SK-N-SH (cell line): ENCODE results near the gene OPCML. TPM values are rescaled to one million over a fixed set of nuclear protein-coding genes. Genes with fewer than 3 reads are reported as not detected.

Source experiments
- CTCF ChIA-PET: fragments of 300-600, 350-600 bp; formaldehyde crosslinking; extraction: SDS; loops from one replicate; lab custom pipeline; 2021; lab: Yijun Ruan, JAX
- POLR2A ChIA-PET: fragments of 350-600 bp; sonication (Branson Sonifier 250); formaldehyde crosslinking; extraction: SDS; loops from one replicate; lab custom pipeline; 2020; ENCODE audit warnings: antibody characterized with exemption, inconsistent platforms; lab: Yijun Ruan, JAX
- DNase-seq: peaks from one replicate; pipeline ENCODE4 v3.0.0; 2012
- H2AFZ ChIP-seq: fragments of 200-600 bp; sonication (generic); 2 replicates; pipeline ENCODE4 v1.8.1; 2016; ENCODE audit warnings: antibody characterized with exemption, mild to moderate bottlenecking, low read depth
- H3F3A ChIP-seq: fragments of 200-600 bp; sonication (generic); replicated peaks from 2 replicates; pipeline ENCODE3; 2016; ENCODE audit warnings: antibody characterized with exemption, mild to moderate bottlenecking; ENCODE audit not compliant: insufficient read depth
- H3K27ac ChIP-seq, 2 experiments: fragments of 200-500 bp in 1 of 2; fragments of 200-600 bp in 1 of 2; sonication (Bioruptor generic) in 1 of 2; sonication (generic), shearing (Covaris generic) in 1 of 2; 2 replicates each; pipeline versions ENCODE4 v1.5.1 to v1.6.1; 2014 to 2016; ENCODE audit warnings: low read depth in 2 of 2, inconsistent platforms in 1 of 2, low read length in 1 of 2, mild to moderate bottlenecking in 1 of 2, mixed read lengths in 1 of 2
- H3K27me3 ChIP-seq: fragments of 200-600 bp; sonication (generic), shearing (Covaris generic); 2 replicates; pipeline ENCODE4 v1.6.1; 2016; ENCODE audit warnings: mixed run types; ENCODE audit not compliant: insufficient read depth
- H3K36me3 ChIP-seq, 2 experiments: fragments of 200-500 bp in 1 of 2; fragments of 200-600 bp in 1 of 2; sonication (Bioruptor generic) in 1 of 2; sonication (generic) in 1 of 2; replicated peaks in 1 of 2; 2 replicates each; pipeline versions ENCODE3 to v1.5.1; 2014 to 2016; ENCODE audit warnings: low read length in 1 of 2, mild to moderate bottlenecking in 1 of 2; ENCODE audit not compliant: insufficient read depth in 2 of 2, control insufficient read depth in 1 of 2
- H3K4me1 ChIP-seq, 2 experiments: fragments of 200-500 bp in 1 of 2; fragments of 200-600 bp in 1 of 2; sonication (Bioruptor generic) in 1 of 2; sonication (generic), shearing (Covaris generic) in 1 of 2; 2 replicates each; pipeline versions ENCODE4 v1.5.1 to v1.6.1; 2014 to 2016; ENCODE audit warnings: low read depth in 1 of 2, low read length in 1 of 2, mixed run types in 1 of 2; ENCODE audit not compliant: insufficient read depth in 2 of 2, control insufficient read depth in 1 of 2
- H3K4me2 ChIP-seq: fragments of 200-600 bp; sonication (generic), shearing (Covaris generic); 2 replicates; pipeline ENCODE4 v1.6.1; 2017; ENCODE audit warnings: mixed run types
- H3K4me3 ChIP-seq, 2 experiments: fragments of 200-500 bp in 1 of 2; fragments of 200-600 bp in 1 of 2; sonication (Bioruptor generic) in 1 of 2; sonication (generic), shearing (Covaris generic) in 1 of 2; 2 replicates each; pipeline versions ENCODE4 v1.5.1 to v1.8.1; 2014 to 2016; ENCODE audit warnings: low read depth in 2 of 2, inconsistent platforms in 1 of 2, low read length in 1 of 2, mild to moderate bottlenecking in 1 of 2, mixed read lengths in 1 of 2, moderate library complexity in 1 of 2
- H3K79me2 ChIP-seq: fragments of 200-600 bp; sonication (generic); 2 replicates; pipeline ENCODE4 v1.8.1; 2017; ENCODE audit warnings: mild to moderate bottlenecking; ENCODE audit not compliant: insufficient read depth
- H3K9ac ChIP-seq: fragments of 200-600 bp; sonication (generic); 2 replicates; pipeline ENCODE4 v1.6.1; 2017; ENCODE audit warnings: mixed run types
- H3K9me2 ChIP-seq: fragments of 200-600 bp; sonication (generic); 2 replicates; pipeline ENCODE4 v1.6.1; 2017; ENCODE audit warnings: mixed run types
- H3K9me3 ChIP-seq: fragments of 200-600 bp; sonication (generic); 2 replicates; pipeline ENCODE4 v1.6.1; 2017; ENCODE audit warnings: mixed run types, mild to moderate bottlenecking, moderate library complexity
- H4K20me1 ChIP-seq: fragments of 200-600 bp; sonication (generic); 2 replicates; pipeline ENCODE4 v1.6.1; 2017; ENCODE audit warnings: mild to moderate bottlenecking, mixed run types; ENCODE audit not compliant: insufficient read depth
- FOXJ3 ChIP-seq: sonication (generic); formaldehyde crosslinking; IDR thresholded peaks from 2 replicates; pipeline ENCODE4 v1.5.1; 2020; ENCODE audit warnings: mild to moderate bottlenecking, missing genetic modification reagents
- GATA2 ChIP-seq: sonication (generic); formaldehyde crosslinking; IDR thresholded peaks from 2 replicates; pipeline ENCODE4 v1.5.0; 2020; ENCODE audit warnings: mild to moderate bottlenecking, missing genetic modification reagents
- IRF3 ChIP-seq: fragments of 150-350 bp; IDR thresholded peaks from 2 replicates; pipeline ENCODE4 v1.6.1; 2016; ENCODE audit warnings: mild to moderate bottlenecking, low read depth, low read length
- JUND ChIP-seq: IDR thresholded peaks from 2 replicates; pipeline ENCODE4 v1.4.0; 2012
- NFIC ChIP-seq: IDR thresholded peaks from 2 replicates; pipeline ENCODE4 v1.4.0; 2012; ENCODE audit warnings: borderline replicate concordance
- NRF1 ChIP-seq: IDR thresholded peaks from 2 replicates; pipeline ENCODE4 v1.6.1; 2012; ENCODE audit warnings: low read depth, mild to moderate bottlenecking, low read length
- RXRA ChIP-seq: IDR thresholded peaks from 2 replicates; pipeline ENCODE4 v1.4.0; 2012; ENCODE audit warnings: low read depth, mild to moderate bottlenecking, borderline replicate concordance
- SMC3 ChIP-seq: IDR thresholded peaks from 2 replicates; pipeline ENCODE4 v1.6.1; 2012; ENCODE audit warnings: low read depth, low read length, improper control_type of control experiment
- TCF12 ChIP-seq: IDR thresholded peaks from 2 replicates; pipeline ENCODE4 v1.4.0; 2012
- YY1 ChIP-seq: IDR thresholded peaks from 2 replicates; pipeline ENCODE4 v1.4.0; 2012; ENCODE audit warnings: low read depth, mild to moderate bottlenecking
- WGBS: methylation state at CpG from one replicate; pipeline ENCODE4 v1.1.6; 2017; ENCODE audit warnings: low lambda C conversion rate; 5-methylcytosine and 5-hydroxymethylcytosine counted together
- polyA plus RNA-seq, 3 experiments: library from polyadenylated mRNA; depleted of rRNA; stranded (reverse); fragments of >200 nt; gene quantifications; 2 replicates each; pipeline ENCODE4 v1.2.3, GENCODE V29; 2012
- TF ChIP-seq, protein P1 (sequence below): IDR thresholded peaks from 2 replicates; pipeline ENCODE4 v1.6.1; 2012; ENCODE audit warnings: mild to moderate bottlenecking, low read depth, low read length, moderate library complexity
- TF ChIP-seq, protein P2 (sequence below): IDR thresholded peaks from 2 replicates; pipeline ENCODE4; 2012
- TF ChIP-seq, protein P3 (sequence below): IDR thresholded peaks from 2 replicates; pipeline ENCODE4 v1.4.0; 2012; ENCODE audit warnings: low read depth, borderline replicate concordance

Gene OPCML
- polyA plus RNA-seq, 1 of the 3 experiments (the other 2 are of a cell fraction): not detected

DNA sequence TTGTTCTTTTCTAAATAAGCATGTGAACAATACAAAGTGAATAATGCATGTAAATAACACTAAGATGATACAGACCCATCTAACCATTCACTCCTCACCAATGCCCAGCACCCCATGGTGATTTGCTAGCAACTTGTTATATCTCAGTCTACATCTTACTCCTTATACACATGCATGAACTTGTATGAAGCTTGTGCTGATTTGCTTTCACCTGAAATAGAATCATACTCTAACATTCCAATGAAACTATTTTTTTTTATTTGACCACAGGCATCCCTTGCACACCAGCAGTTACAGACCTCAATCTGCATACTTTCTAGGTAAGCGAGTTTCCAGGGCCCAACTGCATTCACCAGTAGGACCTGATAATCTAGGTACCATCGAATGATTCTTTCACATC is 873.6 kb downstream of the OPCML start (continued):
- TF ChIP-seq, protein P1, sequence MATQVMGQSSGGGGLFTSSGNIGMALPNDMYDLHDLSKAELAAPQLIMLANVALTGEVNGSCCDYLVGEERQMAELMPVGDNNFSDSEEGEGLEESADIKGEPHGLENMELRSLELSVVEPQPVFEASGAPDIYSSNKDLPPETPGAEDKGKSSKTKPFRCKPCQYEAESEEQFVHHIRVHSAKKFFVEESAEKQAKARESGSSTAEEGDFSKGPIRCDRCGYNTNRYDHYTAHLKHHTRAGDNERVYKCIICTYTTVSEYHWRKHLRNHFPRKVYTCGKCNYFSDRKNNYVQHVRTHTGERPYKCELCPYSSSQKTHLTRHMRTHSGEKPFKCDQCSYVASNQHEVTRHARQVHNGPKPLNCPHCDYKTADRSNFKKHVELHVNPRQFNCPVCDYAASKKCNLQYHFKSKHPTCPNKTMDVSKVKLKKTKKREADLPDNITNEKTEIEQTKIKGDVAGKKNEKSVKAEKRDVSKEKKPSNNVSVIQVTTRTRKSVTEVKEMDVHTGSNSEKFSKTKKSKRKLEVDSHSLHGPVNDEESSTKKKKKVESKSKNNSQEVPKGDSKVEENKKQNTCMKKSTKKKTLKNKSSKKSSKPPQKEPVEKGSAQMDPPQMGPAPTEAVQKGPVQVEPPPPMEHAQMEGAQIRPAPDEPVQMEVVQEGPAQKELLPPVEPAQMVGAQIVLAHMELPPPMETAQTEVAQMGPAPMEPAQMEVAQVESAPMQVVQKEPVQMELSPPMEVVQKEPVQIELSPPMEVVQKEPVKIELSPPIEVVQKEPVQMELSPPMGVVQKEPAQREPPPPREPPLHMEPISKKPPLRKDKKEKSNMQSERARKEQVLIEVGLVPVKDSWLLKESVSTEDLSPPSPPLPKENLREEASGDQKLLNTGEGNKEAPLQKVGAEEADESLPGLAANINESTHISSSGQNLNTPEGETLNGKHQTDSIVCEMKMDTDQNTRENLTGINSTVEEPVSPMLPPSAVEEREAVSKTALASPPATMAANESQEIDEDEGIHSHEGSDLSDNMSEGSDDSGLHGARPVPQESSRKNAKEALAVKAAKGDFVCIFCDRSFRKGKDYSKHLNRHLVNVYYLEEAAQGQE: no peak
- no peak for TF ChIP-seq SMC3
- TF ChIP-seq, protein P2, sequence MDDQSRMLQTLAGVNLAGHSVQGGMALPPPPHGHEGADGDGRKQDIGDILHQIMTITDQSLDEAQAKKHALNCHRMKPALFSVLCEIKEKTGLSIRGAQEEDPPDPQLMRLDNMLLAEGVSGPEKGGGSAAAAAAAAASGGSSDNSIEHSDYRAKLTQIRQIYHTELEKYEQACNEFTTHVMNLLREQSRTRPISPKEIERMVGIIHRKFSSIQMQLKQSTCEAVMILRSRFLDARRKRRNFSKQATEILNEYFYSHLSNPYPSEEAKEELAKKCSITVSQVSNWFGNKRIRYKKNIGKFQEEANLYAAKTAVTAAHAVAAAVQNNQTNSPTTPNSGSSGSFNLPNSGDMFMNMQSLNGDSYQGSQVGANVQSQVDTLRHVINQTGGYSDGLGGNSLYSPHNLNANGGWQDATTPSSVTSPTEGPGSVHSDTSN: no peak
- TF ChIP-seq, all 33 proteins: peak for 0

- H2AFZ ChIP-seq: no peak overlapping the region
- H3K9ac ChIP-seq: no peak overlapping the region
- no peak for DNase-seq
- no peaks in the 10 kb centered on the region for H4K20me1 ChIP-seq
- no peaks in the 10 kb centered on the region for H3K27me3 ChIP-seq
- H3K9me2 ChIP-seq: no peaks in the 10 kb centered on the region
- ChIA-PET POLR2A (no interaction called here), CTCF (no interaction called here)
- 59% methylated on average over 3 of the region's 4 CpGs for WGBS
- no peak overlapping the region for H3K4me2 ChIP-seq
- H3K27ac ChIP-seq: no peak overlapping the region
- no peaks in the 10 kb centered on the region for H3K36me3 ChIP-seq
- H3K9me3 ChIP-seq: no peaks in the 10 kb centered on the region
- TF ChIP-seq JUND: no peak
- TF ChIP-seq TCF12: no peak
- TF ChIP-seq RXRA: no peak
- TF ChIP-seq GATA2: no peak
- no peak for TF ChIP-seq NFIC
- TF ChIP-seq NRF1: no peak
- no peak for TF ChIP-seq YY1
- TF ChIP-seq, protein P3, sequence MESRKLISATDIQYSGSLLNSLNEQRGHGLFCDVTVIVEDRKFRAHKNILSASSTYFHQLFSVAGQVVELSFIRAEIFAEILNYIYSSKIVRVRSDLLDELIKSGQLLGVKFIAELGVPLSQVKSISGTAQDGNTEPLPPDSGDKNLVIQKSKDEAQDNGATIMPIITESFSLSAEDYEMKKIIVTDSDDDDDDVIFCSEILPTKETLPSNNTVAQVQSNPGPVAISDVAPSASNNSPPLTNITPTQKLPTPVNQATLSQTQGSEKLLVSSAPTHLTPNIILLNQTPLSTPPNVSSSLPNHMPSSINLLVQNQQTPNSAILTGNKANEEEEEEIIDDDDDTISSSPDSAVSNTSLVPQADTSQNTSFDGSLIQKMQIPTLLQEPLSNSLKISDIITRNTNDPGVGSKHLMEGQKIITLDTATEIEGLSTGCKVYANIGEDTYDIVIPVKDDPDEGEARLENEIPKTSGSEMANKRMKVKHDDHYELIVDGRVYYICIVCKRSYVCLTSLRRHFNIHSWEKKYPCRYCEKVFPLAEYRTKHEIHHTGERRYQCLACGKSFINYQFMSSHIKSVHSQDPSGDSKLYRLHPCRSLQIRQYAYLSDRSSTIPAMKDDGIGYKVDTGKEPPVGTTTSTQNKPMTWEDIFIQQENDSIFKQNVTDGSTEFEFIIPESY: no peak
- no peak for TF ChIP-seq FOXJ3 (CRISPR knock-in tag)
- TF ChIP-seq IRF3: no peak
- TF ChIP-seq, all 33 proteins: peak for 0
- Histone ChIP-seq H3K79me2 (no peaks in the 10 kb centered on the region), H3F3A (no peaks in the 10 kb centered on the region), H3K4me1 (no peaks in the 10 kb centered on the region), H3K4me3 (no peak overlapping the region)
Observed at GRCh38 chr11:132658004-132658403, 874.3 kb downstream of the OPCML start.
